Measurements from ENCODE around the gene CCDC141.

GRCh38 chr2:178895872-178896271, 154.1 kb downstream of the CCDC141 start:
- no peak for TF ChIP-seq POLR2A (IDR thresholded peaks at IDR 0.05; ENCODE audit: low read depth, low read length)
- TF ChIP-seq POLR2AphosphoS5 (IDR thresholded peaks at IDR 0.05; ENCODE audit: low read depth, low read length) = no peak
- TF ChIP-seq TAF1 (IDR thresholded peaks at IDR 0.05; ENCODE audit: low read depth, low read length) = no peak
- no peak for TF ChIP-seq SPI1 (IDR thresholded peaks at IDR 0.05; ENCODE audit: low read depth, low read length)
- no peak for TF ChIP-seq PAX5 (IDR thresholded peaks at IDR 0.05; ENCODE audit: insufficient read depth, low read length, severe bottlenecking)

Measured in GM12891 (cell line).